Measurements from ENCODE around the gene COL21A1.
"Not testable (repeated sequence)": the region's sequence is repeated elsewhere in the genome, so short reads cannot be mapped to it uniquely, and the experiment has no call there.

Gene COL21A1

DNA sequence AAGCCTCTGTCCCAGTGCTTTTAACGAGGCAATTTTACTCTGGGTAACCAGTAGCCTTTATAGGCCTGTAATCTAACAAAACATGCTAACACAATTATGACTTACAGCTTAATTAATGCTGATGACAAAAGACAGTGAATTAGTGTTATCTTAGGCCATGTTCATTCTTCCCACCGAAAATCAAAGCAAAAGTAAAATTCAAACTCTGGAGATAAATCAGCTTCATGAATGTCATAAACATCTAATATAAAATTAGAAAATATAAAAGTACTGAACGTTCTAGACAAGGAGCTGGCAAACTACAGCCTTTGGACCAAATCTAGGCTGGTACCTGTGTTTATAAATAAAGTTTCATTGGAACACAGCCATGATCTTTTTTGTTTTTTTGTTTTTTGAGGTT is 18.6 kb upstream of the COL21A1 start:
- H4K91ac ChIP-seq (ENCODE audit: low read depth, low read length, poor library complexity), result no peak overlapping the region
- no CpG with 5 or more reads among the region's 3 CpGs for WGBS, 2 donors (ENCODE audit: extremely low coverage in 2 of 2, insufficient read length in 2 of 2, insufficient replicate concordance in 1 of 2)
- H3K18ac ChIP-seq (ENCODE audit: low read length), result no peak overlapping the region
- H3K14ac ChIP-seq (ENCODE audit: low read length), result no peak overlapping the region
- no peaks in the 10 kb centered on the region for H3K79me1 ChIP-seq (ENCODE audit: low read depth, low read length)
- no peak overlapping the region for H2BK5ac ChIP-seq (ENCODE audit: low read length)
- H3K4me2 ChIP-seq (ENCODE audit: insufficient read depth, low read length, poor library complexity, severe bottlenecking), result no peak overlapping the region
- no peak overlapping the region for H2AK5ac ChIP-seq (ENCODE audit: low read depth, low read length)
- H3K4me3 ChIP-seq (ENCODE audit: low read length in 2 of 2), result no peak overlapping the region
- H3K23ac ChIP-seq (ENCODE audit: low read depth, low read length, poor library complexity), result no peak overlapping the region
- no peak overlapping the region for H3K27ac ChIP-seq (replicated peaks; ENCODE audit: low read length)
- H2BK15ac ChIP-seq (ENCODE audit: low read length), result no peak overlapping the region
- H3K9ac ChIP-seq (ENCODE audit: low read depth, low read length, poor library complexity), result no peak overlapping the region
- H4K8ac ChIP-seq (ENCODE audit: low read depth, low read length), result no peak overlapping the region
- no peak overlapping the region for H3K4ac ChIP-seq (ENCODE audit: low read length)
- H2BK12ac ChIP-seq (ENCODE audit: low read length), result no peak overlapping the region
- peaks cover 0 to 4% of the 10 kb centered on the region in 2 donors for H3K9me3 ChIP-seq (replicated peaks in 1 of 2; ENCODE audit: control insufficient read depth in 2 of 2, insufficient read depth in 1 of 2, low read depth in 1 of 2, low read length in 2 of 2)
- no peak overlapping the region for H2AFZ ChIP-seq (ENCODE audit: low read length)
- DNase-seq (ENCODE audit: low spot score), result no peak
- H3K27me3 ChIP-seq (ENCODE audit: control insufficient read depth in 3 of 3, insufficient read depth in 3 of 3, low read depth in 1 of 3, low read length in 3 of 3), result no peaks in the 10 kb centered on the region
- no peak overlapping the region for H2BK120ac ChIP-seq (ENCODE audit: low read depth, low read length)
- peaks cover 0 to 1% of the 10 kb centered on the region in 2 donors for H3K36me3 ChIP-seq (replicated peaks in 1 of 2; ENCODE audit: control insufficient read depth in 2 of 2, insufficient read depth in 2 of 2, low read length in 2 of 2)
- no peaks in the 10 kb centered on the region for H3K4me1 ChIP-seq (ENCODE audit: control insufficient read depth in 2 of 2, insufficient read depth in 1 of 2, low read depth in 1 of 2, low read length in 2 of 2)

DNA sequence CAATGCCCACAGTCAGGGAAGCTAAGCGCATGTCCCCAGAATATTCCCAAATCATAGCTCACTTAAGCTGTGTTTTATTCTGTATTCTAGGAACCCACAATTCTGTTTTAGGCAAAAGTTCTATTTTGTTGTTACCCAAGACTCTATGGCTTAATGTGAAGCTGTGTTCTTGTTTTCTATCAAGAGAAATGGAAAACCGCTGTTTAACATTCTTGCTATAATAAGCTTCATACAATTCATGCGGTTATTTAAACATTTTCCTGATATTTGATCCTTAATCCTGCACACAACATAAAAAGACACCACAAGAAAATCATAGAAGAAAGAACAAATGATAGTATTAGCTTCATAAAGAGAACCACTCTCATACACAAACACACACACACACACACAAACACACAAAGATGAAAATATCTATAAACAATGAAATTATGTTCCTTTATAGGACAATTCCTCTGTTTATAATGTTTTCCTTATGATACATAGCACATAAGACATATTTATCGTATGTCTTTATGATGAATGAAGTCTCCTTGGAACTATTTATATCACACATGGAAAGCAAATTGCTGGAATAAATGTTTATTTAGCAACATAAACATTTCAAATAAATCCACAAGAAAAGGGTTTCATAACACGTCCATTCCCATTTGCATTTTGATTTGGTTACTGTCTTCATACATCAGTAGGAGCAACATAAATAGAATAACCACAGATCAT is 16.4 kb upstream of the COL21A1 start:
- Histone ChIP-seq H3K9ac (ENCODE audit: low read depth, low read length, poor library complexity) (no peak overlapping the region), H4K8ac (ENCODE audit: low read depth, low read length) (no peak overlapping the region), H3K79me1 (ENCODE audit: low read depth, low read length) (no peaks in the 10 kb centered on the region), H3K4ac (ENCODE audit: low read length) (no peak overlapping the region), H3K14ac (ENCODE audit: low read length) (no peak overlapping the region), H3K4me2 (ENCODE audit: insufficient read depth, low read length, poor library complexity, severe bottlenecking) (no peak overlapping the region), H3K9me3 (replicated peaks in 1 of 2; ENCODE audit: control insufficient read depth in 2 of 2, insufficient read depth in 1 of 2, low read depth in 1 of 2, low read length in 2 of 2) (peaks cover 0 to 4% of the 10 kb centered on the region in 2 donors), H3K27ac (replicated peaks; ENCODE audit: low read length) (no peak overlapping the region), H3K4me1 (ENCODE audit: control insufficient read depth in 2 of 2, insufficient read depth in 1 of 2, low read depth in 1 of 2, low read length in 2 of 2) (peaks cover 0 to 1% of the 10 kb centered on the region in 2 donors), H2AK5ac (ENCODE audit: low read depth, low read length) (no peak overlapping the region), H2BK120ac (ENCODE audit: low read depth, low read length) (no peak overlapping the region), H2BK15ac (ENCODE audit: low read length) (no peak overlapping the region), H3K18ac (ENCODE audit: low read length) (no peak overlapping the region), H3K27me3 (ENCODE audit: control insufficient read depth in 3 of 3, insufficient read depth in 3 of 3, low read depth in 1 of 3, low read length in 3 of 3) (no peaks in the 10 kb centered on the region), H4K91ac (ENCODE audit: low read depth, low read length, poor library complexity) (no peak overlapping the region), H2BK5ac (ENCODE audit: low read length) (no peak overlapping the region), H3K23ac (ENCODE audit: low read depth, low read length, poor library complexity) (no peak overlapping the region), H2BK12ac (ENCODE audit: low read length) (no peak overlapping the region), H3K36me3 (replicated peaks in 1 of 2; ENCODE audit: control insufficient read depth in 2 of 2, insufficient read depth in 2 of 2, low read length in 2 of 2) (peaks cover 0 to 1% of the 10 kb centered on the region in 2 donors), H3K4me3 (ENCODE audit: low read length in 2 of 2) (no peak overlapping the region), H2AFZ (ENCODE audit: low read length) (no peak overlapping the region)
- WGBS, 2 donors (ENCODE audit: extremely low coverage in 2 of 2, insufficient read length in 2 of 2, insufficient replicate concordance in 1 of 2), result no CpG with 5 or more reads among the region's 5 CpGs
- DNase-seq (ENCODE audit: low spot score), result no peak

DNA sequence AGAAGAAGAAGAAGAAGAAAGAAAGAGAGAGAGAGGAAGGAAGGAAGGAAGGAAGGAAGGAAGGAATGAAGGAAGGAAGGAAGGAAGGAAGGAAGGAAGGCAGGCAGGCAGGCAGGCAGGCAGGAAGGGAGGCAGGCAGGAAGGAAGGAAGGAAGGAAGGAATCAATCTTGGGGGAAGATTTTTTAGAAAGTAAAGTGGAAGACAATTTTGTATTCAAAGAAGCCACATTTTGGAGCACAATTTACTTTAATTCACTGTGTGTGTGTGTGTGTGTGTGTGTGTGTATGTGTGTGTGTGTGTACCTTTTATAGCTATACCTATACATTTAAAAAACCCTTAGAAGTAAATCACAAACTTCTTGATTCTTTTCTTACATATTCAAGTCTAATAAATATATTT is 13.2 kb upstream of the COL21A1 start:
- H3K27ac ChIP-seq (replicated peaks; ENCODE audit: low read length); H2BK15ac ChIP-seq (ENCODE audit: low read length); H4K91ac ChIP-seq (ENCODE audit: low read depth, low read length, poor library complexity); H3K9ac ChIP-seq (ENCODE audit: low read depth, low read length, poor library complexity); H3K4me3 ChIP-seq (ENCODE audit: low read length in 2 of 2); DNase-seq (ENCODE audit: low spot score); H3K9me3 ChIP-seq (replicated peaks in 1 of 2; ENCODE audit: control insufficient read depth in 2 of 2, insufficient read depth in 1 of 2, low read depth in 1 of 2, low read length in 2 of 2); H3K4me1 ChIP-seq (ENCODE audit: control insufficient read depth in 2 of 2, insufficient read depth in 1 of 2, low read depth in 1 of 2, low read length in 2 of 2); H3K4me2 ChIP-seq (ENCODE audit: insufficient read depth, low read length, poor library complexity, severe bottlenecking); H3K27me3 ChIP-seq (ENCODE audit: control insufficient read depth in 3 of 3, insufficient read depth in 3 of 3, low read depth in 1 of 3, low read length in 3 of 3); H2BK5ac ChIP-seq (ENCODE audit: low read length); H3K36me3 ChIP-seq (replicated peaks in 1 of 2; ENCODE audit: control insufficient read depth in 2 of 2, insufficient read depth in 2 of 2, low read length in 2 of 2); H3K23ac ChIP-seq (ENCODE audit: low read depth, low read length, poor library complexity); H2BK12ac ChIP-seq (ENCODE audit: low read length); H3K18ac ChIP-seq (ENCODE audit: low read length); H3K4ac ChIP-seq (ENCODE audit: low read length); H3K14ac ChIP-seq (ENCODE audit: low read length); H4K8ac ChIP-seq (ENCODE audit: low read depth, low read length); H2AFZ ChIP-seq (ENCODE audit: low read length); H2AK5ac ChIP-seq (ENCODE audit: low read depth, low read length); H2BK120ac ChIP-seq (ENCODE audit: low read depth, low read length); H3K79me1 ChIP-seq (ENCODE audit: low read depth, low read length): not testable (repeated sequence)

DNA sequence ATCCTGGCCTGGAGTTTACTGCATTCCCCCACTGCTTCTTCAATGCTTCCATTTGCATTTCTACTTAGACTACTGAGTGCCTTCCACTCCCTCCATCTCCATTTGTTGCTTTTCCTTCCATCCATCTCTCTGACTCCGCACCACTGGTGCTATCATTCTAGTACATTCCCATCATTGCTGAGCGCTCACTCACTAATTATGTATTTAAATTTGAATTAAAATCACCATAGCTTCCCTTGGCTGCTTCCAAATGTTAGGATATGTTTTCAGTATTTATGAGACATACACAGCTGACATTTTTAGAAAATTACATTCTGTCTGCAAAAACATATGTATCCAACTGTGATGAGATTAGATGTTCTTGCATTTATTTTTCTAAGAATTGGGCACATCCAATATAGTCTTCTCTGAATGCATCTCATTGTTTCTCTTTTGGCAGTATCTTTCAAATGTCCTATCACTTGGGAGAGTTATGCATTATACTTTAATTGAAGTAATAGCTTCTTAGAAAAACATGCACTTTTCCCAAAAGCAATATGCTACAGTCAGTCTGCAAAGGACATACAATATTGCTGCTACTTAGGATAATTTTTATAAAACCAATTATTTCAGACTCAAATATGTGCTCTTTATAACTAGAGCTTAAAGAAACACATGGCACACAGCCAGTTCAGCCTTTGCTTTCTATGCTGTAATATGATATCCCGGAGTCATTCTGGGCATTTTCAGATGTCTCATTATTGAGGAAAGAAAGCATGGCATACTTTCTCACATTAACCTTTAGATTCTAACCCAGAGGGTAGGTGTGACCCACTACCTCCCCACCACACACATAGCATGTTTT is 12.1 kb upstream of the COL21A1 start:
- no peak overlapping the region for H3K27ac ChIP-seq (replicated peaks; ENCODE audit: low read length)
- H3K79me1 ChIP-seq (ENCODE audit: low read depth, low read length), result no peaks in the 10 kb centered on the region
- H3K14ac ChIP-seq (ENCODE audit: low read length), result no peak overlapping the region
- no peak overlapping the region for H3K18ac ChIP-seq (ENCODE audit: low read length)
- H2BK5ac ChIP-seq (ENCODE audit: low read length), result no peak overlapping the region
- no peak overlapping the region for H3K9ac ChIP-seq (ENCODE audit: low read depth, low read length, poor library complexity)
- no peak overlapping the region for H2AFZ ChIP-seq (ENCODE audit: low read length)
- no peak for DNase-seq (ENCODE audit: low spot score)
- H3K27me3 ChIP-seq (ENCODE audit: control insufficient read depth in 3 of 3, insufficient read depth in 3 of 3, low read depth in 1 of 3, low read length in 3 of 3), result no peaks in the 10 kb centered on the region
- H3K36me3 ChIP-seq (replicated peaks in 1 of 2; ENCODE audit: control insufficient read depth in 2 of 2, insufficient read depth in 2 of 2, low read length in 2 of 2), result no peaks in the 10 kb centered on the region
- no CpG with 5 or more reads among the region's 3 CpGs for WGBS, 2 donors (ENCODE audit: extremely low coverage in 2 of 2, insufficient read length in 2 of 2, insufficient replicate concordance in 1 of 2)
- H2BK120ac ChIP-seq (ENCODE audit: low read depth, low read length), result no peak overlapping the region
- H2BK12ac ChIP-seq (ENCODE audit: low read length), result no peak overlapping the region
- H4K8ac ChIP-seq (ENCODE audit: low read depth, low read length), result no peak overlapping the region
- H3K23ac ChIP-seq (ENCODE audit: low read depth, low read length, poor library complexity), result no peak overlapping the region
- no peak overlapping the region for H3K4me3 ChIP-seq (ENCODE audit: low read length in 2 of 2)
- no peak overlapping the region for H3K4ac ChIP-seq (ENCODE audit: low read length)
- no peak overlapping the region for H2AK5ac ChIP-seq (ENCODE audit: low read depth, low read length)
- no peaks in the 10 kb centered on the region for H3K9me3 ChIP-seq (replicated peaks in 1 of 2; ENCODE audit: control insufficient read depth in 2 of 2, insufficient read depth in 1 of 2, low read depth in 1 of 2, low read length in 2 of 2)
- no peak overlapping the region for H3K4me2 ChIP-seq (ENCODE audit: insufficient read depth, low read length, poor library complexity, severe bottlenecking)
- H2BK15ac ChIP-seq (ENCODE audit: low read length), result no peak overlapping the region
- peaks cover 0 to 1% of the 10 kb centered on the region in 2 donors for H3K4me1 ChIP-seq (ENCODE audit: control insufficient read depth in 2 of 2, insufficient read depth in 1 of 2, low read depth in 1 of 2, low read length in 2 of 2)
- no peak overlapping the region for H4K91ac ChIP-seq (ENCODE audit: low read depth, low read length, poor library complexity)
